HepG2 (cell line): ENCODE results near the gene DEFB131A. TPM values are rescaled to one million over a fixed set of nuclear protein-coding genes. Genes with fewer than 3 reads are reported as not detected.
"Not testable (repeated sequence)": the region's sequence is repeated elsewhere in the genome, so short reads cannot be mapped to it uniquely, and the experiment has no call there.

Source experiments
- ATAC-seq: fragments of 200-7000 bp; cut with Tn5 transposase; 3 replicates; pipeline ENCODE4 v1.9.1; 2020; ENCODE audit warnings: mild to moderate bottlenecking, moderate library complexity
- BruUV-seq: library from RNA; stranded (reverse); fragments of 400-500 nt; replicated peaks from 2 replicates; lab custom pipeline; 2021; lab: Mats Ljungman, UMichigan
- CTCF ChIA-PET: fragments of 300-600 bp; formaldehyde crosslinking; extraction: SDS; loops from one replicate; lab custom pipeline; 2021; ENCODE audit warnings: low total read pairs, inconsistent platforms, low intra/inter-chr PET ratio; lab: Yijun Ruan, JAX
- POLR2A ChIA-PET: fragments of 350-600 bp; sonication (Branson Sonifier 250); formaldehyde crosslinking; loops from one replicate; lab custom pipeline; 2020; ENCODE audit warnings: antibody characterized with exemption, inconsistent platforms; lab: Yijun Ruan, JAX
- DNase-seq: peaks from one replicate; pipeline ENCODE4 v3.0.0-alpha.2; 2015; ENCODE audit warnings: low spot score
- FAIRE-seq: peaks from 3 replicates; lab custom pipeline; 2011; peaks lifted over from hg19 to GRCh38; lab: Jason Lieb, UNC
- H2AFZ ChIP-seq: one replicate; pipeline ENCODE4 v1.6.1; 2011; ENCODE audit warnings: low read length, inconsistent platforms
- H3K27ac ChIP-seq: fragments of 300-600 bp; 3 replicates; pipeline ENCODE4 v1.8.0; 2011; ENCODE audit warnings: mixed run types, mild to moderate bottlenecking, mixed read lengths, low read length, inconsistent platforms; ENCODE audit not compliant: insufficient read depth; ENCODE audit errors: extremely low read length
- H3K27me3 ChIP-seq, 2 experiments: fragments of 200-600 bp in 1 of 2; 2 replicates in 1 of 2; 3 replicates in 1 of 2; pipeline versions ENCODE4 v1.6.0 to v1.8.0; 2011; ENCODE audit warnings: low read length in 2 of 2, mild to moderate bottlenecking in 2 of 2, moderate library complexity in 2 of 2, inconsistent platforms in 1 of 2; ENCODE audit not compliant: insufficient read depth in 2 of 2, control insufficient read depth in 1 of 2
- H3K36me3 ChIP-seq, 2 experiments: fragments of 200-600 bp in 1 of 2; replicated peaks in 1 of 2; 2 replicates in 1 of 2; 3 replicates in 1 of 2; pipeline versions ENCODE4 v1.5.1 to v1.8.0; 2011; ENCODE audit warnings: low read length in 2 of 2, inconsistent platforms in 1 of 2; ENCODE audit not compliant: insufficient read depth in 2 of 2, control insufficient read depth in 1 of 2
- H3K4me1 ChIP-seq: 2 replicates; pipeline ENCODE4 v1.5.1; 2012; ENCODE audit warnings: low read length, inconsistent platforms; ENCODE audit not compliant: insufficient read depth
- H3K4me2 ChIP-seq: 2 replicates; pipeline ENCODE4 v1.6.0; 2011; ENCODE audit warnings: low read depth, low read length, inconsistent platforms
- H3K4me3 ChIP-seq, 3 experiments: fragments of 200-600 bp in 1 of 3; sonication (generic), shearing (Covaris generic) in 1 of 3; replicated peaks in 1 of 3; 2 replicates each; pipeline ENCODE4 v1.5.1; 2011 to 2016; ENCODE audit warnings: low read length in 3 of 3, inconsistent platforms in 2 of 3, low read depth in 2 of 3, mild to moderate bottlenecking in 2 of 3, control low read depth in 1 of 3, mixed read lengths in 1 of 3; ENCODE audit not compliant: insufficient read depth in 1 of 3
- H3K79me2 ChIP-seq: one replicate; pipeline ENCODE4 v1.6.1; 2011; ENCODE audit warnings: low read length, inconsistent platforms; ENCODE audit not compliant: insufficient read depth
- H3K9ac ChIP-seq: 2 replicates; pipeline ENCODE4 v1.6.0; 2011; ENCODE audit warnings: mild to moderate bottlenecking, low read depth, low read length, inconsistent platforms; ENCODE audit not compliant: insufficient read depth
- H3K9me3 ChIP-seq: 2 replicates; pipeline ENCODE4 v1.5.1; 2012; ENCODE audit warnings: mild to moderate bottlenecking, low read length
- H4K20me1 ChIP-seq: 2 replicates; pipeline ENCODE4 v1.6.0; 2011; ENCODE audit warnings: inconsistent platforms, mild to moderate bottlenecking, low read length, moderate library complexity; ENCODE audit not compliant: insufficient read depth
- whole genome bisulfite sequencing: methylation state at CpG from one replicate; pipeline ENCODE4 v1.1.6; 2017; ENCODE audit warnings: low lambda C conversion rate; 5-methylcytosine and 5-hydroxymethylcytosine counted together
- in situ Hi-C: cut with HindIII; loops from 2 replicates; pipeline ENCODE4 v1.10.0; 2017; ENCODE audit warnings: low pct_unique_long_range_greater_than_20kb; ENCODE audit not compliant: extremely low pct_ligation_motif_present
- intact Hi-C: fragments of 100-400 bp; cut with micrococcal nuclease; formaldehyde crosslinking; loops from one replicate; pipeline ENCODE4 v1.10.0; 2022; ENCODE audit not compliant: unreplicated experiment
- polyA plus RNA-seq, 8 experiments: library from polyadenylated mRNA; depleted of rRNA in 3 of 8; stranded (reverse) in 7 of 8; unstranded in 1 of 8; fragments of >200 nt; fragmentation: Illumina TruSeq in 4 of 8; extraction: Trizol in 4 of 8; gene quantifications; 2 replicates each; pipeline versions ENCODE4 v1.2.1 to v1.2.3, GENCODE V29; 2011 to 2016; ENCODE audit warnings: low read depth in 4 of 8, missing spikeins in 1 of 8, mixed read lengths in 1 of 8; ENCODE audit not compliant: insufficient read depth in 1 of 8
- total RNA-seq, 5 experiments: library from RNA; depleted of rRNA; stranded (reverse); fragments of >200 nt; fragmentation: Illumina TruSeq; extraction: Trizol; gene quantifications; 2 replicates each; pipeline ENCODE4 v1.2.3, GENCODE V29; 2016; ENCODE audit warnings: low read depth in 1 of 5

Gene DEFB131A
- total and polyA plus RNA-seq, 2 of the 13 experiments (the other 11 are each of a cell fraction or from before 2014, with no cell fraction given): not detected

DNA sequence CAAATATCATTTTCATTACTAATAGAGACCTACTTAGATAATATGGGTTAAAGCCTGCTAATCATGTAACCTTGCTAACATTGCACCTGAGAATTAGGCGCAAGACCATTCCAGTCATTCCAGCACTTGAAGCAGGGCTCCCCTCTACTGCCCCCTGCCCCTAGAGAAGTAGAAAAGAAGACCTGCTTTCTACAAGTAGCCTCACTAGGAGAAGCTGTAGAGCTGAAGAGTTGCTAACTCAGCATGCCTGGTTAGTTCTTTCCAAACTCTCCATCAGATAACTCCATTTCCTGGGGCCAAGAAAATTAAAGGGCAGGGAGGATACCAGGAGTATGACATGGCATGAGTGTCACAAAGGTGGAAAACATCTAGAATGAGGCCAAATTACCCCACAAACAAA lies 14.2 kb upstream of the DEFB131A start:
- BruUV-seq, ATAC-seq, POLR2A ChIA-PET, CTCF ChIA-PET, H3K4me3 ChIP-seq, H2AFZ ChIP-seq, DNase-seq, H4K20me1 ChIP-seq, H3K4me2 ChIP-seq, H3K9ac ChIP-seq, H3K27ac ChIP-seq, H3K9me3 ChIP-seq, H3K27me3 ChIP-seq, in situ Hi-C loops, H3K36me3 ChIP-seq, intact Hi-C loops, FAIRE-seq, H3K4me1 ChIP-seq, H3K79me2 ChIP-seq: not testable (repeated sequence)
- WGBS: 89% methylated on average over 1 of the region's 1 CpG

DNA sequence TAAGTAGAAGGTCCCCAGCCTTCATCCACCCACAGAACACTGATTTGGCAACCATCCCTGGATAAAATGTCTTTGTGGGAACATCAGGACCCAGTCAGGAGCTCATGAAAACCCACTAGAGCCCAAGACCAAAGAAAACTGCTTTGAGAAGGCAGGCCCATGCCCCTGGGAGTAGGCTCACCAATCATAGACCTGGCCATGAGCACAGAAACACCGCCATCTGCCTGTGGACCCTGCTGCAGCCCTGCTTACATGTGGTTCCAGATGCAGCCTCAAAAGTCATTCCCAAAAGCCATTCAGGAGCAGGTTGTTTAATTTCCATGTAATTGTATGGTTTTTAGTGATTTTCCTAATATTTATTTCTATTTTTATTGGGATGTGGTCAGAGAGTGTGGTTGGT lies 10.9 kb upstream of the DEFB131A start:
- CTCF ChIA-PET, intact Hi-C loops, in situ Hi-C loops, H3K9ac ChIP-seq, H3K36me3 ChIP-seq, H3K9me3 ChIP-seq, ATAC-seq, H3K4me1 ChIP-seq, H2AFZ ChIP-seq, FAIRE-seq, H3K4me2 ChIP-seq, BruUV-seq, POLR2A ChIA-PET, H4K20me1 ChIP-seq, H3K27ac ChIP-seq, DNase-seq, H3K27me3 ChIP-seq, H3K79me2 ChIP-seq, H3K4me3 ChIP-seq: not testable (repeated sequence)
- no CpG with 5 or more reads among the region's 1 CpG for WGBS

DNA sequence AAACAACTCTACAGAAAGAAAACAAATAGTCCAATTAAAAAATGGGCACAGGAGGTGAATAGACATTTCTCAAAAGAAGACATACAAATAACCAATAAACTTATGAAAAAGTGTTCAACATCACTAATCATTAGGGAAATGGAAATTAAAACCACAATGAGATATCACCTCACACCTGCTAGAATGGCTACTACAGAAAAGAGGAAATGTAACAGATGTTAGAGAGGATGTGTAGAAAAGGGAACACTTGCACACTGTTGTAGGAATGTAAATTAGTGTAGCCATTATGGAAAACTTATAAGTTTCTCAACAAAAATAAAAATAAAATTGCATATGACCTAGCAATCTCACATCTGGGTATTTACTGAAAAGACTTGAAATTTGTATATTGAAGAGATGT lies 7.5 kb upstream of the DEFB131A start:
- H3K4me1 ChIP-seq, H3K79me2 ChIP-seq, H4K20me1 ChIP-seq, H3K4me2 ChIP-seq, POLR2A ChIA-PET, BruUV-seq, intact Hi-C loops, DNase-seq, FAIRE-seq, H3K36me3 ChIP-seq, H3K9ac ChIP-seq, H3K9me3 ChIP-seq, H3K27me3 ChIP-seq, H2AFZ ChIP-seq, H3K27ac ChIP-seq, CTCF ChIA-PET, H3K4me3 ChIP-seq, ATAC-seq, in situ Hi-C loops: not testable (repeated sequence)

DNA sequence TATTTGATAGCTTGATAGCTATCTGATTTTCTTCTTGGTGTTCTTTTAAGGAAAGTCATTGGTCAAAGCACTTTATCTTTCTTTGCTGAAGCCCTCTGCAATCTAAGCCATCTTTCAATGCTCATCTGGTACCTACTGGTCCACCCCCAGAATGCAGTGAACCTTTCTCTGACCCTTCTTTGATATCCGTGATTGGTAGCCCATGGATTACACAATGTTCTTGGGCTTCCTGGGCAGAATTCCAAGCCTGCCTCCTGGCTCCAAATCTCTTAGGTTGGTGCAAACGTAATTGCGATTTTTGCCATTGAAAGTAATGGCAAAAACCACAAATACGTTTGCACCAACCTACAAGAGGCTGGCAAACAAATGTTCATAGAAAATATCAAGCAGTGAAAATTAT lies 1.9 kb upstream of the DEFB131A start:
- H3K36me3 ChIP-seq, H3K9ac ChIP-seq, BruUV-seq, POLR2A ChIA-PET, H3K4me2 ChIP-seq, H3K4me1 ChIP-seq, H3K27ac ChIP-seq, H3K79me2 ChIP-seq, DNase-seq, H3K9me3 ChIP-seq, H3K27me3 ChIP-seq, H4K20me1 ChIP-seq, H3K4me3 ChIP-seq, H2AFZ ChIP-seq, ATAC-seq, CTCF ChIA-PET, intact Hi-C loops, in situ Hi-C loops, FAIRE-seq: not testable (repeated sequence)
- WGBS: 0% methylated on average over 4 of the region's 4 CpGs
